GM12878 (cell line): ENCODE measurements around the gene DERL3. TPM values are rescaled to one million over a fixed set of nuclear protein-coding genes. Genes with fewer than 3 reads are reported as not detected.

Source experiments
- ATAC-seq: fragments of 200-7000 bp; cut with Tn5 transposase; 3 replicates; pipeline ENCODE4 v1.9.1; 2020; ENCODE audit warnings: mild to moderate bottlenecking, moderate library complexity
- BruUV-seq: library from RNA; stranded (reverse); fragments of 400-500 nt; replicated peaks from 2 replicates; lab custom pipeline; 2021; lab: Mats Ljungman, UMichigan
- CTCF ChIA-PET: fragments of 300-600 bp; sonication (Branson Sonifier 250); formaldehyde crosslinking; extraction: SDS; loops from one replicate; lab custom pipeline; 2021; ENCODE audit warnings: inconsistent platforms; lab: Yijun Ruan, JAX
- POLR2A ChIA-PET: fragments of 350-600 bp; formaldehyde crosslinking; extraction: SDS; loops from one replicate; lab custom pipeline; 2021; ENCODE audit warnings: inconsistent platforms; lab: Charles Lee
- RAD21 ChIA-PET: fragments of 300-600 bp; sonication (Branson Sonifier 250); formaldehyde crosslinking; loops from one replicate; lab custom pipeline; 2023; ENCODE audit warnings: antibody characterized with exemption; ENCODE audit not compliant: unreplicated experiment; lab: Charles Lee
- SMC1A ChIA-PET: fragments of 300-600 bp; sonication (Branson Sonifier 250); formaldehyde crosslinking; loops from one replicate; lab custom pipeline; 2023; ENCODE audit not compliant: unreplicated experiment, uncharacterized antibody; lab: Charles Lee
- DNase-seq: peaks from one replicate; pipeline ENCODE4 v3.0.0-alpha.2; 2011; ENCODE audit warnings: low read depth, low spot score
- FAIRE-seq: peaks from 3 replicates; lab custom pipeline; 2011; peaks lifted over from hg19 to GRCh38; lab: Jason Lieb, UNC
- H2AFZ ChIP-seq: 2 replicates; pipeline ENCODE4 v1.6.0; 2011; ENCODE audit warnings: low read depth, low read length, control low read depth; ENCODE audit not compliant: control insufficient read depth
- H3K27ac ChIP-seq: 2 replicates; pipeline ENCODE4 v1.5.1; 2011; ENCODE audit warnings: control low read depth; ENCODE audit not compliant: control insufficient read depth, insufficient read depth
- H3K27me3 ChIP-seq, 2 experiments: replicated peaks in 1 of 2; 2 replicates each; pipeline versions ENCODE4 v1.6.0 to v1.6.1; 2011; ENCODE audit warnings: low read length in 1 of 2; ENCODE audit not compliant: control insufficient read depth in 2 of 2, insufficient read depth in 2 of 2
- H3K36me3 ChIP-seq, 2 experiments: 2 replicates each; pipeline ENCODE4 v1.5.1; 2011; ENCODE audit warnings: low read length in 1 of 2; ENCODE audit not compliant: control insufficient read depth in 2 of 2, insufficient read depth in 2 of 2
- H3K4me1 ChIP-seq: 2 replicates; pipeline ENCODE4 v1.6.1; 2011; ENCODE audit warnings: mild to moderate bottlenecking, low read length, moderate library complexity, mixed read lengths; ENCODE audit not compliant: control insufficient read depth, insufficient read depth
- H3K4me2 ChIP-seq: 2 replicates; pipeline ENCODE4 v1.6.0; 2011; ENCODE audit warnings: control low read depth; ENCODE audit not compliant: control insufficient read depth, insufficient read depth
- H3K4me3 ChIP-seq: fragments of 200-600 bp; sonication (generic); 2 replicates; pipeline ENCODE4 v1.5.1; 2016
- H3K79me2 ChIP-seq: 2 replicates; pipeline ENCODE4 v1.6.0; 2011; ENCODE audit warnings: low read length; ENCODE audit not compliant: control insufficient read depth, insufficient read depth
- H3K9ac ChIP-seq: 2 replicates; pipeline ENCODE4 v1.8.0; 2011; ENCODE audit warnings: low read length, control low read depth, mixed read lengths; ENCODE audit not compliant: control insufficient read depth, insufficient read depth
- H3K9me3 ChIP-seq: replicated peaks from 3 replicates; pipeline ENCODE4 v1.5.1; 2011; ENCODE audit warnings: mild to moderate bottlenecking, low read length; ENCODE audit not compliant: control insufficient read depth, insufficient read depth
- H4K20me1 ChIP-seq: 2 replicates; pipeline ENCODE4 v1.6.0; 2011; ENCODE audit not compliant: control insufficient read depth, insufficient read depth
- BRCA1 ChIP-seq: IDR thresholded peaks from 2 replicates; pipeline ENCODE4 v1.6.1; 2011; ENCODE audit warnings: low read depth, low read length, improper control_type of control experiment
- CBFB ChIP-seq: IDR thresholded peaks from 2 replicates; pipeline ENCODE4 v1.6.1; 2016; ENCODE audit warnings: antibody characterized with exemption, low read depth
- CREM ChIP-seq: IDR thresholded peaks from 2 replicates; pipeline ENCODE4 v1.6.1; 2014; ENCODE audit warnings: antibody characterized with exemption, low read depth
- FOXM1 ChIP-seq: IDR thresholded peaks from 2 replicates; pipeline ENCODE4 v1.6.1; 2012; ENCODE audit warnings: low read depth, mild to moderate bottlenecking, inconsistent platforms, low read length, moderate library complexity
- HDAC2 ChIP-seq: fragments of 200-600 bp; sonication (generic); IDR thresholded peaks from 2 replicates; pipeline ENCODE4 v1.6.1; 2017
- JUNB ChIP-seq: IDR thresholded peaks from 2 replicates; pipeline ENCODE4 v1.6.1; 2016; ENCODE audit warnings: antibody characterized with exemption, mild to moderate bottlenecking
- MTA3 ChIP-seq: IDR thresholded peaks from 2 replicates; pipeline ENCODE4 v1.6.1; 2012; ENCODE audit warnings: low read length, inconsistent platforms, borderline replicate concordance
- NFIC ChIP-seq: IDR thresholded peaks from 2 replicates; pipeline ENCODE4 v1.6.1; 2012; ENCODE audit warnings: low read depth, mild to moderate bottlenecking, inconsistent platforms, low read length, moderate library complexity
- RB1 ChIP-seq: fragments of 450-650 bp; formaldehyde crosslinking; IDR thresholded peaks from 2 replicates; pipeline ENCODE4 v1.6.1; 2017; ENCODE audit warnings: mild to moderate bottlenecking, borderline replicate concordance
- SIX5 ChIP-seq: IDR thresholded peaks from 2 replicates; pipeline ENCODE4 v1.6.1; 2011; ENCODE audit warnings: mild to moderate bottlenecking, low read depth, low read length, moderate library complexity; ENCODE audit not compliant: severe bottlenecking
- SREBF1 ChIP-seq: IDR thresholded peaks from 2 replicates; pipeline ENCODE4 v1.6.1; 2012; ENCODE audit warnings: mild to moderate bottlenecking, low read length
- SUPT20H ChIP-seq: IDR thresholded peaks from 2 replicates; pipeline ENCODE4 v1.6.1; 2011; ENCODE audit warnings: low read depth, mild to moderate bottlenecking, low read length, moderate library complexity, borderline replicate concordance; ENCODE audit not compliant: control insufficient read depth
- TCF3 ChIP-seq: IDR thresholded peaks from 2 replicates; pipeline ENCODE4 v1.6.1; 2012; ENCODE audit warnings: low read depth, mild to moderate bottlenecking, low read length, borderline replicate concordance; ENCODE audit not compliant: insufficient read depth
- WGBS: methylation state at CpG from one replicate; pipeline ENCODE4 v1.1.6; 2016; ENCODE audit warnings: low lambda C conversion rate; ENCODE audit not compliant: insufficient replicate concordance, insufficient coverage; ENCODE audit errors: missing lambda C conversion rate; 5-methylcytosine and 5-hydroxymethylcytosine counted together
- in situ Hi-C: fragments of 300-500 bp; cut with MboI; formaldehyde crosslinking; loops from 9 replicates; pipeline ENCODE4 v1.14.3; 2018; ENCODE audit warnings: mixed read lengths
- intact Hi-C: fragments of 100-400 bp; cut with micrococcal nuclease; formaldehyde crosslinking; loops from one replicate; pipeline ENCODE4 v1.14.2; 2022; ENCODE audit not compliant: unreplicated experiment
- polyA plus RNA-seq, 11 experiments: library from polyadenylated mRNA; depleted of rRNA in 4 of 11; unstranded in 6 of 11; stranded (reverse) in 5 of 11; fragments of >200 nt; fragmentation: Nextera tagmentation in 4 of 11; fragmentation: Illumina TruSeq in 1 of 11; extraction: Ambion mirVana in 4 of 11; extraction: Trizol in 1 of 11; gene quantifications; 1 replicate in 1 of 11; 2 replicates in 10 of 11; pipeline versions ENCODE4 v1.2.1 to v1.2.3, GENCODE V29; 2011 to 2016; ENCODE audit warnings: inconsistent platforms in 2 of 11, missing spikeins in 2 of 11, low read depth in 1 of 11
- total RNA-seq, 4 experiments: library from RNA; depleted of rRNA in 3 of 4; stranded (reverse); fragments of >200 nt in 3 of 4; fragmentation: Illumina TruSeq in 1 of 4; extraction: Trizol in 1 of 4; gene quantifications; 2 replicates each; pipeline versions ENCODE4 v1.2.1 to v1.2.3, GENCODE V29; 2013 to 2021
- TF ChIP-seq, protein P1 (sequence below): fragments of 450-650 bp; IDR thresholded peaks from 2 replicates; pipeline ENCODE4 v1.6.1; 2017; ENCODE audit warnings: mild to moderate bottlenecking, low read depth, inconsistent platforms; ENCODE audit not compliant: poor library complexity, severe bottlenecking
- TF ChIP-seq, protein P2 (sequence below): IDR thresholded peaks from 2 replicates; pipeline ENCODE4 v1.6.1; 2011; ENCODE audit warnings: low read depth, mild to moderate bottlenecking, low read length, moderate library complexity, borderline replicate concordance; ENCODE audit errors: extremely low read depth

DERL3 gene
- total and polyA plus RNA-seq, 10 of the 15 experiments (the other 5 are each of a cell fraction or from before 2014, with no cell fraction given): 4.1 to 52.4 (median 14.1) TPM

DNA sequence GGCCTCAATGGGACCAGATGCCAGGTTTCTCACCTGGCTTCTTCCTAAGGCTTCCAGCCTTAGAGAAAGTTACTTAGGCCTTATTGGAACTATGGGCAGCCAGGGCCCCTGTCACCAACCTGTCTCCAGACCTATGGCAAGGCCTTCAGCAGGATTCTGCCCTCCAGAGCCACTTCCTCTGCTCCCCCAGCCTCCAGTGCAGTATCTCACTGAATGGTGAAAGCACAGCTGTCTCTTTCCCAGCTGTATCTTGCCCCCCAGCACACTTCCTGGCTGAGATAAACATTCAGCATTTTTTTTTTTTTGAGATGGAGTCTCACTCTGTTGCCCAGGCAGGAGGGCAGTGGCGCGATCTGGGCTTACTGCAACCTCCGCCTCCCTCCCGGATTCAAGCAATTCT is 20.4 kb upstream of the DERL3 start:
- intact Hi-C loops: no loop called here
- Histone ChIP-seq H3K4me2 (peak overlapping the region; percentile 98), H3K4me3 (no peak overlapping the region), H3K27me3 (no peaks in the 10 kb centered on the region), H4K20me1 (no peaks in the 10 kb centered on the region), H3K79me2 (peaks cover 7% of the 10 kb centered on the region), H3K4me1 (peaks cover 11% of the 10 kb centered on the region), H3K27ac (no peak overlapping the region), H3K9me3 (no peaks in the 10 kb centered on the region), H2AFZ (no peak overlapping the region), H3K9ac (peak overlapping the region; percentile 4; the same call in 1 of the 2 replicates), H3K36me3 (no peaks in the 10 kb centered on the region; a peak in 1 of 4 replicates)
- FAIRE-seq: no peak
- ChIA-PET RAD21 (interaction anchor here (2.7 to 3.4 kb wide), 2 partner anchors 34 to 92 kb away, joined by 16 to 30 read pairs; partner anchors contain the start of genes CHCHD10 and MIF), POLR2A (interaction anchor here (0.7 to 3.7 kb wide), 5 partner anchors 14 to 55 kb away, joined by 3 to 41 read pairs (median 13); partner anchors contain the start of gene MIF), CTCF (interaction anchor here (0.7 to 2.9 kb wide), 14 partner anchors 10 to 899 kb away, joined by 3 to 45 read pairs (median 4); partner anchors contain the start of genes CHCHD10 and MIF), SMC1A (interaction anchor here (0.6 to 3.0 kb wide), 9 partner anchors 8 to 315 kb away, joined by 3 to 18 read pairs (median 3); partner anchors contain the start of gene MIF)
- 98% methylated on average over 4 of the region's 4 CpGs for WGBS
- no peak for DNase-seq
- TF ChIP-seq JUNB (no peak), RB1 (no peak)
- no TSS peak for BruUV-seq
- in situ Hi-C loops: no loop called here
- ATAC-seq: no peak

DNA sequence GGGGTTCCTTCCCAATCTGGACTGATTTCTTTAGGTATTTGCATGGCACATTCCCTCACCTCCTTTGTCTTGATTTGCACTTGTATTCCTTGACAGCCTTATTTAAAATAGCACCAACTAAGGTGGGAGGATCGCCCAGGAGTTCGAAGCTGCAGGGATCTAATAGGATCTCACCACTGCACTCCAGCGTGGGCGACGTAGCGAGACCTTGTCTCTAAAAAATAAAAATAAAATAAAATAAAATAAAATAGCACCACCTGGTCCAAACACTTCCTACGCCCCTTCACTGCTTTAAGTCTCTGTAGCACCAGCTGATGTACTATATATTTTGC is 19.6 kb upstream of the DERL3 start:
- ATAC-seq: no peak
- no peak for FAIRE-seq
- TF ChIP-seq, protein P1, sequence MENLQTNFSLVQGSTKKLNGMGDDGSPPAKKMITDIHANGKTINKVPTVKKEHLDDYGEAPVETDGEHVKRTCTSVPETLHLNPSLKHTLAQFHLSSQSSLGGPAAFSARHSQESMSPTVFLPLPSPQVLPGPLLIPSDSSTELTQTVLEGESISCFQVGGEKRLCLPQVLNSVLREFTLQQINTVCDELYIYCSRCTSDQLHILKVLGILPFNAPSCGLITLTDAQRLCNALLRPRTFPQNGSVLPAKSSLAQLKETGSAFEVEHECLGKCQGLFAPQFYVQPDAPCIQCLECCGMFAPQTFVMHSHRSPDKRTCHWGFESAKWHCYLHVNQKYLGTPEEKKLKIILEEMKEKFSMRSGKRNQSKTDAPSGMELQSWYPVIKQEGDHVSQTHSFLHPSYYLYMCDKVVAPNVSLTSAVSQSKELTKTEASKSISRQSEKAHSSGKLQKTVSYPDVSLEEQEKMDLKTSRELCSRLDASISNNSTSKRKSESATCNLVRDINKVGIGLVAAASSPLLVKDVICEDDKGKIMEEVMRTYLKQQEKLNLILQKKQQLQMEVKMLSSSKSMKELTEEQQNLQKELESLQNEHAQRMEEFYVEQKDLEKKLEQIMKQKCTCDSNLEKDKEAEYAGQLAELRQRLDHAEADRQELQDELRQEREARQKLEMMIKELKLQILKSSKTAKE: no peak
- TF ChIP-seq CBFB (no peak), CREM (no peak), SREBF1 (no peak), FOXM1 (no peak), SIX5 (no peak), NFIC (no peak), BRCA1 (no peak), SUPT20H (no peak), MTA3 (no peak), HDAC2 (no peak), TCF3 (no peak)
- TF ChIP-seq, protein P2, sequence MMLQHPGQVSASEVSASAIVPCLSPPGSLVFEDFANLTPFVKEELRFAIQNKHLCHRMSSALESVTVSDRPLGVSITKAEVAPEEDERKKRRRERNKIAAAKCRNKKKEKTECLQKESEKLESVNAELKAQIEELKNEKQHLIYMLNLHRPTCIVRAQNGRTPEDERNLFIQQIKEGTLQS: no peak

More for the DNA sequence above, 19.6 kb upstream of the DERL3 start:
- no peaks in the 10 kb centered on the region; a peak in 1 of 4 replicates for H3K36me3 ChIP-seq
- SMC1A ChIA-PET: interaction anchor here (0.7 to 3.0 kb wide), 11 partner anchors 8 to 384 kb away, joined by 3 to 18 read pairs (median 3); partner anchors contain the start of genes DERL3 and MIF
- H4K20me1 ChIP-seq: no peaks in the 10 kb centered on the region
- H3K9ac ChIP-seq: peak overlapping the region; percentile 94
- 30% methylated on average over 7 of the region's 7 CpGs for WGBS
- BruUV-seq: no TSS peak
- intact Hi-C loops (no loop called here), in situ Hi-C loops (no loop called here)
- H3K9me3 ChIP-seq: no peaks in the 10 kb centered on the region
- POLR2A ChIA-PET: interaction anchor here (0.5 to 3.7 kb wide), 10 partner anchors 10 to 714 kb away, joined by 3 to 41 read pairs (median 4); partner anchors contain the start of gene MIF
- CTCF ChIA-PET: interaction anchor here (0.7 to 2.9 kb wide), 18 partner anchors 9 to 899 kb away, joined by 3 to 45 read pairs (median 4); partner anchors contain the start of genes CHCHD10 and MIF
- peaks cover 11% of the 10 kb centered on the region for H3K4me1 ChIP-seq
- no peaks in the 10 kb centered on the region for H3K27me3 ChIP-seq
- H2AFZ ChIP-seq: peak overlapping the region; percentile 100
- RAD21 ChIA-PET: interaction anchor here (0.6 to 3.4 kb wide), 6 partner anchors 13 to 92 kb away, joined by 3 to 30 read pairs (median 10); partner anchors contain the start of genes CHCHD10 and MIF
- DNase-seq: no peak
- peak overlapping the region; percentile 89 for H3K4me3 ChIP-seq
- peaks cover 7% of the 10 kb centered on the region for H3K79me2 ChIP-seq
- H3K4me2 ChIP-seq: peak overlapping the region; percentile 98
- H3K27ac ChIP-seq: peak overlapping the region; percentile 91; the same call in 1 of the 2 replicates
